DMS53 treated with DMSO at 0.1 percent for 48 hours (cell line): ENCODE data around the gene CDC45.
A peak's percentile ranks its signal among the peaks of the same experiment; 100 is the strongest.

Source experiments
- DNase-seq: peaks from one replicate; lab custom pipeline; 2025; ENCODE audit not compliant: unreplicated experiment; lab: John Stamatoyannopoulos, UW

The CDC45 gene

DNA sequence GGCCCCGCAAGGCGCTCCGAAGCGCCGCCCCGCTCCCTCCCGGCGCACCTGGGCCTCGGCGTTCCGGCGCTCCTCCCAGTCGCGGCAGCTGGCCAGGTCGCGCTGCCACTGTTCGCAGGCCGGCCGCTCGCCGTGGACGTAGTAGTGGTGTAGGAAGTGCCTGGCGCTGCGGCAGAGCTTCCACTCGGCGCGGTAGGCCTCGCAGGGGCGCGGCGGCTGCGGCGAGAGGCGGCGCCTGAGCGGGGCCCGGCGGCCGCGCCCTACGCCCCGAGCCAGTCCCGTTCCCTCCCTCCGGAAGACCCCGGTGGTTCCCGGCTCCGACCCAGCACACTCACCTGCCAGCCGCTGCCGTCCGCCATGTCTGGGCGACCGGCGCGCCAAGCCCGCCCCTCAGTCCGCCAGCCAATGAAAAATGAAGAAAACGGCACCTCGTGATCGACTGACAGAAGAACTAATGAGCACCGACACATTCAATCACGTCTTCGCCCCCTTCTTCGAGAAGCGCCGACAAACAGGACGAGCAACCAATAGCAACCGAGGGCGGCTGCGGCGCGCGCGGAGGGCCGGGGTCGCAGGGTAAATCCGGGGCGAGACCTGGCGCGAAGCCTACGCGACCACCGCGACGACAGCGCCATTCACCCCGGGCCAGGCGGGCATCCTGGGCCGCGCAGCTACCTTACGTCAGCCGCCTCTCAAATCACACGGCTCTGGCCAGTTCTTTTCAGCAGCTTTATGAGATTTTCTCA is 32.2 kb upstream of the CDC45 start, which contains the start of gene C22orf39:
C22orf39 (minus strand) TSS at position 382 of the 746 bp plus-strand sequence; CDS start at position 359, 23 bp downstream.
- peak; percentile 47 for DNase-seq

- DNase-seq = peak; percentile 26
These were observed 31.6 kb upstream of the CDC45 start for GRCh38 chr22:19448076-19448607.

DNA sequence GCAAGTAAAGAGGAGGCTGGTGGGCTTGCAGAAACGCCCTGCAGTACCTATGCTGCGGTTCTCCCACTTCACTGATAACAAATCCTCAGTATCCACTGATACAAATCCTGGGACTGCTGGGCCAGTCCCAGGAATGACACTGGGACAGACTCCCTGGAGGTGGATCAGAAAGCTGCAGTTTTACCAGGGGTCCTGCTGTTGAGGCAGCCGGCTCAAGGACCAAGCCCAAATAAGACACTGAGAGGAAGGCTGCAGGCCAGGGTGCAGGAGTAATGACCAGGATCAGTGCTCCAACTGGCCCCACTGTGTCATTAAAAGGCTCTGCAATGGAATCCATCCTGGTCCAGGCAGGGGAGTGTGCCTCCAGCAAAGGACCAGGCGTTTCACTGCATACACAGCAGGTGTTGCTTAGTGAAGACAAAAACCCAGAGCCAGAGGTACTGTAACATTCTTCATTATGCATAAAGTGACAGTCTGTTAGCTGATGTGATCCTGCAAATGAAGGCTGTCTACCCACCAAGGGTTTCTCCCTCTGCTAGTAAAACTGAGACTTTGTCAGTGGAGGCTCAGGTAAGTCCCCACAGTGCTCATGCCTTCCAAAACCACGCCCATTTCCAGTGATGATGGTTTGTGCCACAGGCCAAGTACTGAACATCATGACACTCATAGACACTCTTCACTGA is 30.8 kb upstream of the CDC45 start:
- no peak for DNase-seq

DNA sequence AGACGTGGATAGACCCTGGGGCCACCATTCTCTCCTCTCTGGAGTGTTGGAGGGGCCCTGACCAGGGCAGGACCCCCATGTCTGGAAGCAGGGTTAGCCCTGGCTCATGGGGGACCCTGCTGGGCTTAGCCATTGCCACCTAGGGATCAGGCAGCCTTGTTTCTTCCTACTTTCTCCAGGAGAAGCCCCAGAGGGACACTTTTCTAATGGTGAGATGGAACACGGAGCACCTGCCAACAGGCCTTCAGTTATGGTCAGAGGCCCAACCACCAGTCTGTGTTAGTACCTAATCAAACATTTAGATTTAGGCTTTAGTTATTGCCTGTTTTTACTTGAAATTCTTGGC is 30.3 kb upstream of the CDC45 start:
- DNase-seq = no peak

- DNase-seq = no peak
These were observed 29.2 kb upstream of the CDC45 start for GRCh38 chr22:19450363-19451175.

DNA sequence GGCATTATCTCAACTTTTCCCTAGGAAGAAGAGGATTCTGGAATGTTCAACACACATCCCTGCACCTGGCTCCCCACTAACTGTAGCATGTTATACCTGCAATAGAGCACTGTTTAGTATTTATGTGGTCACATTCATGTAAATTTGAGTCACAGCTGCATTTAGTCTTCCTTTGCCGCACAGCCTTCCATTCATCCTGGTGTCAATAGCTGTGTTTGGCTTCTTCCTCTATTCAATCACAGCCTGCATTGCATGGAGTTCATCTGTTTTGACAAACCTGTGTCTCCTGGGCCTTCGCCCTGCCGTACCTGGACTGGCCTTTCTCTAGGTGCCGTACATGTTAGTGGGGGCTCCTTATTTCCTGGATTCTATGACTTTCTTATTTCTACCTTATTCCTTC is 28.1 kb upstream of the CDC45 start:
- no peak for DNase-seq

- DNase-seq = no peak
These were observed 26.0 kb upstream of the CDC45 start for GRCh38 chr22:19453718-19454117.

- DNase-seq = no peak
These were observed 25.6 kb upstream of the CDC45 start for GRCh38 chr22:19454156-19454555.

GRCh38 chr22:19455033-19455432 is 24.7 kb upstream of the CDC45 start:
- no peak for DNase-seq

DNA sequence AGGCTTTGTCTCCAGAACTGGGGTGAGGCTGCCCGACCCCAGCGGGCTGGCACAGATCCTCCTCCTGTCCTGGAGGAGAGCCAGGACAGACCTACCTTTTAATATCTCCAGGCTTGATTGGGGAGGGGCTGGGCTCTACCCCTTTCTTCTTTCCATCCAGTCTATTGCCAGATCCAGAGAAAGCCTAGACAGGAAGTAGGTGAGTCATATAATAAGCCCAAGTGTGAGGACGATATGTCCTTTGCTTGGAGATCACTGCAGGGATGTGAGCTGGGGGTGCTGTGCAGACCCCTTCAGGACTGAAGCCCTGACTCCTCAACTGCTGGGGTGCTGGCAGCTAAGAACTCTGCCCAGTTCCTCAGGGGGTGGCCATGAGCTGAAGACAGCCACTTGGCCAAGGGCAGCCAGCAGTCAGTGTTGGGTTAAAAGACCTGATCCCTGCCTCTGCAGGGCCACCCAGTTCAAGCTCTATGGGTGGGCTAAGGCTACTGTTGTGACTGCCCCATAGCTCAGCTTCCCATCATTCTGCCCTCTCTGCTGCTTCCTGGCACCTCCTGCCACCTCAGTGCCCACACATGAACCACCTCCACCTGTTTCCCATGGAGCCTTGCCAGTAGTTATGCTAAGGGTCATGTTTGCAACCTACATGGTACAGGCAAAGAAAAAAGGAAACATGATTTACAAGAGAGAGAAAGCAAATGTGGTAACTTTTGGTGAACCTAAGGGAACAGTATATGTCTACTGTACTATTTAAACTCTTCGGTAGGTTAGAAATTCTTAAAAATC is 23.9 kb upstream of the CDC45 start:
- no peak for DNase-seq

GRCh38 chr22:19456541-19456940 is 23.2 kb upstream of the CDC45 start:
- DNase-seq = no peak

- DNase-seq = no peak
These were observed 21.8 kb upstream of the CDC45 start for GRCh38 chr22:19457828-19458428.

DNA sequence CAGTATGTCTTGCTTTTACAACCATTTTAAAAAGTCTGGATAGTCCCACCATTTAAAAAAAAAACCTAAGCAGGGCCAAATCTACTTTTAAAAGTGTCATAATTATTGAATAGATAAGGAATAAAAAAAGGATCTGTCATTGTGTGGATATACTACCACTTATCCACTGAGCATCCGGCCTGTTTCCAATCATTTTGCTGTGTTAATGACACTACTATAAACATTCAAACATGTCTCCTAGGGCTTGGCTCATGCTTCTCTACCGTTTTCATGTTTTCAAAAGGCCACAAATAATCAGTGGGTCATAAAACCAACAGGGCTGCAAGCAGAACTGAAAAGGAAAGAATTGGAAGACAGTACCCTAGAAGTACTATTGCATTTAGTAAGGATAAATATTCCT is 19.7 kb upstream of the CDC45 start:
- no peak for DNase-seq

- no peak for DNase-seq
These were observed 18.2 kb upstream of the CDC45 start for GRCh38 chr22:19461506-19461905.

- DNase-seq = no peak
These were observed 16.7 kb upstream of the CDC45 start for GRCh38 chr22:19463008-19463407.

GRCh38 chr22:19463491-19464469 is 15.9 kb upstream of the CDC45 start:
- no peak for DNase-seq

DNA sequence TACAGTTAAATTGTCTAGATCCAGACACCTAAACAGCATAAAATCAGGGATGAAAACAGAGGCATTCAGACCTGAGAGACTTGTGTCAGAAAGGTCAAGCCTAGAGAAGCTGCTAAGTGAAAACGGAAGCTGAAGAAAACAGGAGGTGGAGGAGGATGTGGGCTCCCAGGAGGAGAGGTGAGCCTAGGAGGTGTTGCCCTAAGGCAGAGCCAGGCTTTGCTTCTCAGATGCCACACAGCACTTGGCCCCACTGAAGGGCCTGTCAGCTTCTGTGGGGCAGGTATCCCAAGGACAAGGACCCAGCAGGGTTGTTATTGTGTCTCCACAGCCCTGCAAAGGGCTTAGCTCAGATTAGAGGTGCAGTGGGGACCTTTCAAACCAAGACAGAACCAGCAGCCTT is 15.2 kb upstream of the CDC45 start:
- DNase-seq = no peak

DNA sequence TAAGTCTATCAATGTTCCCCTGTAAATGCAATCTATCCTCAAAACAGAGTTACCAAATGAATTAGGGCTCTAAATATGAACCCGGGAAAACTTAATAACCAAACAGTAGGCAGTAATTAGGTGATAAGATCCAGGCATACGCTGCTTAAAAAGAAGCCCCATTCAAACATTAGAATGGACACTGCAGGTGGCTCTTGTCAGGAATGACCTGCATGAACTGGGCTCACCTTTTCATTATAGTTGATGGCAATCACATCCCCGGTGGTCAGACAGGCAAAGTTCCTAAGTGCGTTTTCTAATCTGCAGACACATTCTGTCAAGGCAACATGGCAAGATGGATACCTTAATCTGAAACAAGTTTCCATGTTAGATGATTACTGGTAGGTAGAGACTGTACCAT is 14.7 kb upstream of the CDC45 start:
- no peak for DNase-seq

- DNase-seq = no peak
These were observed 13.5 kb upstream of the CDC45 start for GRCh38 chr22:19466126-19466716.
